Effector memory CD4-positive, alpha-beta T cell (primary cell): Measurements from ENCODE around the gene DNAI1.
"Not testable (repeated sequence)": the region's sequence is repeated elsewhere in the genome, so short reads cannot be mapped to it uniquely, and the experiment has no call there.

ENCODE experiments used
- DNase-seq, 3 donors: peaks; one replicate each; pipeline ENCODE4 v3.0.0-alpha.2; 2020
- H3K27ac ChIP-seq: 2 replicates; pipeline ENCODE4 v1.7.0; 2013; ENCODE audit warnings: mild to moderate bottlenecking, low read length, moderate library complexity; ENCODE audit not compliant: insufficient read depth, poor library complexity, severe bottlenecking
- H3K27me3 ChIP-seq: replicated peaks from 2 replicates; pipeline ENCODE4 v1.7.0; 2013; ENCODE audit warnings: mild to moderate bottlenecking, low read length; ENCODE audit not compliant: insufficient read depth, control insufficient read depth, poor library complexity, severe bottlenecking
- H3K36me3 ChIP-seq: 2 replicates; pipeline ENCODE4 v1.7.0; 2013; ENCODE audit warnings: mild to moderate bottlenecking, low read length, moderate library complexity; ENCODE audit not compliant: control insufficient read depth, insufficient read depth
- H3K4me1 ChIP-seq: 2 replicates; pipeline ENCODE4 v1.7.0; 2013; ENCODE audit warnings: low read length, mild to moderate bottlenecking; ENCODE audit not compliant: control insufficient read depth, insufficient read depth, poor library complexity, severe bottlenecking
- H3K4me3 ChIP-seq: 2 replicates; pipeline ENCODE4 v1.7.0; 2013; ENCODE audit warnings: low read length, low read depth, mild to moderate bottlenecking; ENCODE audit not compliant: insufficient read depth, poor library complexity, severe bottlenecking
- H3K9me3 ChIP-seq: 2 replicates; pipeline ENCODE4 v1.7.0; 2013; ENCODE audit warnings: mild to moderate bottlenecking, low read length, moderate library complexity; ENCODE audit not compliant: control insufficient read depth

DNAI1 gene

GRCh38 chr9:34482746-34483145 lies 24.1 kb downstream of the DNAI1 start:
- H3K4me3 ChIP-seq, H3K27ac ChIP-seq, H3K27me3 ChIP-seq, H3K36me3 ChIP-seq, H3K9me3 ChIP-seq, DNase-seq, H3K4me1 ChIP-seq: not testable (repeated sequence)

DNA sequence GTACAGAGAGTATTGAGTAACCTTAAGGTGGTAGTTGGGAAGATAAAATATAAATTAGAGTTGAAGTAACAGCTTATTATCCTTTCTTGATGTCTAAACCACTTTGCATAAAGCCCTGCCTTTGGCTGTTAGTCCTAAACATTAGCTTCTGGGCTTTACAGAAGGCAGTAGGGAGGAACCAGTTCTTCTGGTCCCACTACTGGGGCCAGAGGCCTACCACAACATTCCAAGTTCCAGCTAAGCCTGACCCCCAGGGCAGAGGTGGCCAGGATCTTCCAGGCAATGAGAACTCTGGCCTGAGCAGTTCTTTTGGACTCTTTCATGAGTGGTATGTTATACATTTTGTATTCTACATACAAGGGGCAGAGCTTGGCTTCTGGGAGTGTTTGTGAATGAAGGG lies 26.1 kb downstream of the DNAI1 start:
- Histone ChIP-seq H3K36me3 (no peaks in the 10 kb centered on the region), H3K27me3 (no peaks in the 10 kb centered on the region), H3K4me3 (no peak overlapping the region), H3K27ac (no peak overlapping the region), H3K4me1 (no peaks in the 10 kb centered on the region), H3K9me3 (no peaks in the 10 kb centered on the region)
- no peak for DNase-seq

DNA sequence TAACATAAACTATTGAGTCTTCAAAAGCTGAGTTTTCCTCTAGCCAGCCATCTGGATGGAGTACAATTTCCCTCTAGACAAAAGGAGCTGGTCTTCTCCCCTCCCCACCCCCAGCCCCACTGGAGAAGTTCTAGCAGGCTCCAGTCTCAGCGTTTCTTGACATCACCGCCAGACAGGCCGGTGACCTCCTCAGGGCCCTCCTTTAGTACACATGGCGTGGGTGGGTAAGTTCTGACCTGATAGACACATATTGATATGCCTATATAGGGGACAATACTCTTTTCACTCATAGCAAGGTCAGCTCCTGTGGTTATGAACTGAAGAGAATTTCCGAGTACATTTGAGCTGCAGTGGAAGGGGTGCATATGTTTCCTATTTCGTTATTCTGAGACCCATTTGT lies 27.2 kb downstream of the DNAI1 start:
- Histone ChIP-seq H3K4me1 (no peaks in the 10 kb centered on the region), H3K27me3 (no peaks in the 10 kb centered on the region), H3K4me3 (no peak overlapping the region), H3K27ac (no peak overlapping the region), H3K9me3 (no peaks in the 10 kb centered on the region), H3K36me3 (no peaks in the 10 kb centered on the region)
- no peak for DNase-seq

GRCh38 chr9:34486572-34486971 lies 28.0 kb downstream of the DNAI1 start:
- no peaks in the 10 kb centered on the region for H3K4me1 ChIP-seq
- DNase-seq, result no peak
- no peaks in the 10 kb centered on the region for H3K36me3 ChIP-seq
- H3K4me3 ChIP-seq, result no peak overlapping the region
- no peak overlapping the region for H3K27ac ChIP-seq
- no peaks in the 10 kb centered on the region for H3K27me3 ChIP-seq
- no peaks in the 10 kb centered on the region for H3K9me3 ChIP-seq

GRCh38 chr9:34490360-34490759 lies 31.8 kb downstream of the DNAI1 start:
- Histone ChIP-seq H3K36me3 (no peaks in the 10 kb centered on the region), H3K4me1 (no peaks in the 10 kb centered on the region), H3K27ac (no peak overlapping the region), H3K4me3 (no peak overlapping the region), H3K9me3 (no peaks in the 10 kb centered on the region), H3K27me3 (no peaks in the 10 kb centered on the region)
- DNase-seq, result no peak

DNA sequence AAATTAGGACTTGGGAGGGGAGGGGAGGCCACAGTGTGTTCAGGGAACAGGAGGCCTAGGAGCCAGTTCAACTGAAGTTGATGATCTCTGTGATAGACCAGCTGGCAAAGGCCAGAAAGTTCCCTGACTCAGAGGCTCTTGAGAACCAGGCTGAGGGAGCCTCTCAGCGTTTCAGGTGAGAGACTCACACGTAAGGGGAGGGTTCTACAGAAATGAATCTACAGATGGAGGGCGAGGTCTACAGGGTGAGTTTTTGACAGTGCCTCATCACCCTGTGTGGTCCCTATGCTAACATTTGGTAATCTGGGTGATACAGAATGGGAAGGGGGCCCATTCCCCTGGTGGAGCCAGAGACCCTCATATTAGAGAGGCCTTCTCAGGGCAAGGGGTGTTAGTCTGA lies 32.2 kb downstream of the DNAI1 start:
- Histone ChIP-seq H3K4me3 (no peak overlapping the region), H3K9me3 (no peaks in the 10 kb centered on the region), H3K27ac (no peak overlapping the region), H3K4me1 (no peaks in the 10 kb centered on the region), H3K27me3 (no peaks in the 10 kb centered on the region), H3K36me3 (no peaks in the 10 kb centered on the region)
- no peak for DNase-seq

- no peak for DNase-seq
- no peaks in the 10 kb centered on the region for H3K4me1 ChIP-seq
- H3K4me3 ChIP-seq, result no peak overlapping the region
- H3K27ac ChIP-seq, result no peak overlapping the region
- H3K27me3 ChIP-seq, result no peaks in the 10 kb centered on the region
- no peaks in the 10 kb centered on the region for H3K9me3 ChIP-seq
- no peaks in the 10 kb centered on the region for H3K36me3 ChIP-seq
These were observed 33.0 kb downstream of the DNAI1 start for GRCh38 chr9:34491596-34491995.

DNA sequence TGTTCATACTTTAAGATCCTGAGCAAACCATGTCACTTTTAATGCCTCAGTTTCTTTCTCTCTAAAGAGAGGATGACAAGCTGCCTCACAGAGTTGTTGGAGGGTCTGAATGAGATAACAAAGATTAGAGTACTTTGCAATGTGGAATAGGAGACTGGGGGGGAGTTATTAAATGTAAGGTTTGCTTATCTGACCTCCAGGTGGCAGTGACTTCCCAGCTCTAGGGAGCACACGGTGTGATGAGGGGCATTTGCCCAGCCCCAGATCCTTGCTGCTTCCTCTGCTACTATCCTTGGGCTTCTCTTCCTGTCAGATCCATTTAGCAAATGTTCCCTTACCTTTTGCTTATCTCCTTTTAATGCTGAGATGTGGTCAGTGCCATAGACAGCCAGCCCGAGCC lies 33.4 kb downstream of the DNAI1 start:
- H3K27me3 ChIP-seq, result no peaks in the 10 kb centered on the region
- DNase-seq, result no peak
- H3K9me3 ChIP-seq, result no peaks in the 10 kb centered on the region
- H3K4me3 ChIP-seq, result no peak overlapping the region
- H3K36me3 ChIP-seq, result no peaks in the 10 kb centered on the region
- H3K4me1 ChIP-seq, result no peaks in the 10 kb centered on the region
- no peak overlapping the region for H3K27ac ChIP-seq

- H3K9me3 ChIP-seq, result no peaks in the 10 kb centered on the region
- no peaks in the 10 kb centered on the region for H3K36me3 ChIP-seq
- no peak for DNase-seq
- no peaks in the 10 kb centered on the region for H3K27me3 ChIP-seq
- no peak overlapping the region for H3K4me3 ChIP-seq
- no peak overlapping the region for H3K27ac ChIP-seq
- H3K4me1 ChIP-seq, result no peaks in the 10 kb centered on the region
These were observed 35.4 kb downstream of the DNAI1 start for GRCh38 chr9:34493972-34494535.

DNA sequence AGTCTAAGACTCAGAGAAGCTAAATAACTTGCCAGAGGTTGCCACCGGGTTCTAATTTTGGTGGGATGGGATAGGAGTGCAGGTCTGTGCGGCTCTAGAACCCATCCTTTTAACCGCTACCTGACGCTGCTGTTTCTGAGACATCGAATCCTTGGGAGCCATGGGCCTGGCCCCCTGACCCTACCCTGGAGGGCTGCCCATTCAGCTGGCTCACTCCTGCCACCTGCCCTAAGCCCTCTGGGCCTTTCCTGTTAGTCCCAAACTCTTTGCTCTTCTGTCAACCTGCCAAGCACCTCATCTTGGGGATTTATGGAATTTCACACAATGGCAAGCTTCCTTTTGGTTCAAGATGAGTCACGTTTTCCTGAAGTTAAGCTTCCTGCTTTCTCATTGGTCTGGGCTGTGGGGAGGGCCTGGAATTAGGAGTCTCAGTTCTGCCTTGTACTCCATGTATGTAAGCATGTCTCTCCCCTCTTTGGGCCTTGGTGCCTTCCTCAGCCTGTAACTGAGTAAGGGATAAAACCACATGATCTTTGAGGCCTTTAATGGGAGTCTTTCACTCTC lies 37.6 kb downstream of the DNAI1 start:
- Histone ChIP-seq H3K27me3 (no peaks in the 10 kb centered on the region), H3K36me3 (no peaks in the 10 kb centered on the region), H3K4me3 (no peak overlapping the region), H3K4me1 (no peaks in the 10 kb centered on the region), H3K9me3 (no peaks in the 10 kb centered on the region), H3K27ac (no peak overlapping the region)
- DNase-seq, result no peak
